ENCODE data around the gene ABCB9.

DNA sequence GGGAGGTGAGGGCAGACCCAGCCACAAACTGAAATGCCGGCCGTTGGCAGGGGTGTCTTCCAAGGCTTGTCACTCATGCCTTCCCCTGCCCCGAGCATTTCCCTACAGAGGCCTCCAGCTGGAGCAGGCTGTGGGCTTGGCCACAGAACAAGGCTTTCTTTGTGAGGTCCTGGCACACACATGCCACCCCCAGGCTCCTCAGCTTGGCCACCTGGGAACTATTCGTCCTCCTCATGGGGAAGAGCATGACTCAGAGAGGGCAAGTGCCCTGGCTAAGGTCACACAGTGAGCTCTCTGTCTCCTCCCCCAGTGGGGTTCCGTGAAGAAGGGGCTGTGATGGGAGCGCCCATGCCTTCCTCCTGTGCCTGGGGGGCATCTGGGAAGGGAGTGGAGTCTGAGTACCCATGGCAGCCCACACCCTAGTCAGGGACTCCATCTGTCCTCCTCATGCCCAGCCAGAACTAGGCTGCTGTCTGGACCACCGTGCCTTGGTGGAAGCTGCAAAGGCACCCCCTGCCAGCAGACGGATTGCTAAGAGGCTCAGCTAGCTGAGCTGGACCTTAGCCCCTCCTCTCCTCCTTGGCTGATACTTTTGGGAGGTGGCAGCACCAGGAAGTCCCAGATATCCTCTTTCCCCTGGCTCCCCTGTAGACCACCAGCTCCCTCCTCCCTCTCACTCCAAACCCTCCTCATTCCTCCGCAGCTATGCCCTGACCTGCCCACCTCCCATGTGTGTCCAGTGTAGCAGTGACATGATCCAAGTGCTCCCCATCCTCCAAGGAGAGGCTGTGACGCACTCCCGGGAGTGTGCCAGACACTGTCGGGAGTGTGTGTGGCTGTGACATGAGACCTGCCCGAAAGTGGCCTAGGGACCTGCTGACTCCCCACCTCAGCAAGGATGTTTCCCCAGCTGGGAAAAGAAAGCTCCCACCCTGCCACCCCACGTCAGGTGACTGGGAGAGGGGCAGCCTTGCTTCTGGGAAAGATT is 21.4 kb downstream of the ABCB9 start:
- TF ChIP-seq, protein P1, sequence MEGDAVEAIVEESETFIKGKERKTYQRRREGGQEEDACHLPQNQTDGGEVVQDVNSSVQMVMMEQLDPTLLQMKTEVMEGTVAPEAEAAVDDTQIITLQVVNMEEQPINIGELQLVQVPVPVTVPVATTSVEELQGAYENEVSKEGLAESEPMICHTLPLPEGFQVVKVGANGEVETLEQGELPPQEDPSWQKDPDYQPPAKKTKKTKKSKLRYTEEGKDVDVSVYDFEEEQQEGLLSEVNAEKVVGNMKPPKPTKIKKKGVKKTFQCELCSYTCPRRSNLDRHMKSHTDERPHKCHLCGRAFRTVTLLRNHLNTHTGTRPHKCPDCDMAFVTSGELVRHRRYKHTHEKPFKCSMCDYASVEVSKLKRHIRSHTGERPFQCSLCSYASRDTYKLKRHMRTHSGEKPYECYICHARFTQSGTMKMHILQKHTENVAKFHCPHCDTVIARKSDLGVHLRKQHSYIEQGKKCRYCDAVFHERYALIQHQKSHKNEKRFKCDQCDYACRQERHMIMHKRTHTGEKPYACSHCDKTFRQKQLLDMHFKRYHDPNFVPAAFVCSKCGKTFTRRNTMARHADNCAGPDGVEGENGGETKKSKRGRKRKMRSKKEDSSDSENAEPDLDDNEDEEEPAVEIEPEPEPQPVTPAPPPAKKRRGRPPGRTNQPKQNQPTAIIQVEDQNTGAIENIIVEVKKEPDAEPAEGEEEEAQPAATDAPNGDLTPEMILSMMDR (IDR thresholded peaks at IDR 0.05) = no peak
- no peak for TF ChIP-seq POLR2A (IDR thresholded peaks at IDR 0.05)

Data from right lobe of liver (tissue), 4 donors.